ENCODE data around the gene ONECUT1. TPM values are rescaled to one million over a fixed set of nuclear protein-coding genes. Genes with fewer than 3 reads are reported as not detected.

The ONECUT1 gene
- total RNA-seq, 4 donors from 2014 or later = not detected

- no peak for TF ChIP-seq CTCF (IDR thresholded peaks at IDR 0.05; ENCODE audit: low read depth)
Observed at GRCh38 chr15:52800828-52801747, 11.0 kb upstream of the ONECUT1 start.

GRCh38 chr15:52799145-52799811 is 9.1 kb upstream of the ONECUT1 start:
- no peak for TF ChIP-seq CTCF (IDR thresholded peaks at IDR 0.05; ENCODE audit: low read depth)

GRCh38 chr15:52798529-52799101 is 8.5 kb upstream of the ONECUT1 start:
- no peak for TF ChIP-seq CTCF (IDR thresholded peaks at IDR 0.05; ENCODE audit: low read depth)

- TF ChIP-seq CTCF (IDR thresholded peaks at IDR 0.05; ENCODE audit: low read depth) = no peak
Observed at GRCh38 chr15:52797625-52798501, 7.7 kb upstream of the ONECUT1 start.

- TF ChIP-seq CTCF (IDR thresholded peaks at IDR 0.05; ENCODE audit: low read depth) = no peak
Observed at GRCh38 chr15:52796753-52797520, 6.8 kb upstream of the ONECUT1 start.

- no peak for TF ChIP-seq CTCF (IDR thresholded peaks at IDR 0.05; ENCODE audit: low read depth)
Observed at GRCh38 chr15:52796228-52796521, 6.0 kb upstream of the ONECUT1 start.
